HG03139 (cell line): ENCODE measurements around the gene SCAMP4.

Experiments used
- ATAC-seq: cut with Tn5 transposase; IDR thresholded peaks from one replicate; pipeline ENCODE4 v1.9.1; 2021; ENCODE audit not compliant: unreplicated experiment

SCAMP4 gene, protein sequence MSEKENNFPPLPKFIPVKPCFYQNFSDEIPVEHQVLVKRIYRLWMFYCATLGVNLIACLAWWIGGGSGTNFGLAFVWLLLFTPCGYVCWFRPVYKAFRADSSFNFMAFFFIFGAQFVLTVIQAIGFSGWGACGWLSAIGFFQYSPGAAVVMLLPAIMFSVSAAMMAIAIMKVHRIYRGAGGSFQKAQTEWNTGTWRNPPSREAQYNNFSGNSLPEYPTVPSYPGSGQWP

DNA sequence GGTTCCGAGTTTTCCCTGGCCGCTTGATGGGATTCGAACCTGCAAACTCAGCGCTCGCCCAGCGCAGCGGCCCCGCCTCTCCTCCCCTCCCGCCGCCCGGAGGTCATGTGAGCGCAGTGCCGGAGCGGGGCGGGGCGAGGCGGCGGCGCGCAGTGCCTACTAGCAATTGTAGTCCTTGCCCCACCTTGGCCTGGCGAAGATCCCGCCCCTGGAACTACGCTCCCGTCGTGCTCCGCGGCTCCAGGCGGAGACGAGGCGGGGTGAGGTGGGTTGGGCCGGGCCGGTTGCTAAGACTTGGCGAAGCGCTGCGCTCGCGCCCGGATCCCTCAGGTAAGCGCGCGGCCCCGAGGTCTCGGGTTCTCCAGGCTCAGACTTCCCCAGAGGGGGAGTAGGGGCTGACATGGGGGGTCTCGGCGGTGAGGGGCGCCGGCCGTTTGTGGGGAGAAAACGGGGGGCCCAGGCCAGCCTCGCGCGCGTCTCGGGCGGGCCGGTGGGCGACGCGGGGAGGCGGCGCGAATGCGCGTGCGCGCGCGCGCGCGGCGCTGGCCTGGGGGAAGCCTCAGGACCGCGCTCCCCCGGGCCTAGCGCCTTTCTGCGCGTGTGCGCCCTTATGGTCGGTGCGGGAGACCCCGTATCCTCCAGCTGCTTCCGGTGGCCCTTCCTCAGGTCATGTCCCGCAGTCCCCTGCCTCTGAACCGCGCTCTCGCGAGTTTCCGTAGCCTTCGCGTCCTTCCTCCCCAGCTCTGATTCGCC lies at the start of gene SCAMP4, which contains the start of gene ADAT3:
SCAMP4 (plus strand) TSS at position 290 of the 753 bp plus-strand sequence. CDS start 9,621 bp downstream, outside the sequence.
ADAT3 (plus strand) TSS at position 290 of the 753 bp plus-strand sequence. CDS start 6,649 bp downstream, outside the sequence.
- peak; percentile 81 for ATAC-seq

DNA sequence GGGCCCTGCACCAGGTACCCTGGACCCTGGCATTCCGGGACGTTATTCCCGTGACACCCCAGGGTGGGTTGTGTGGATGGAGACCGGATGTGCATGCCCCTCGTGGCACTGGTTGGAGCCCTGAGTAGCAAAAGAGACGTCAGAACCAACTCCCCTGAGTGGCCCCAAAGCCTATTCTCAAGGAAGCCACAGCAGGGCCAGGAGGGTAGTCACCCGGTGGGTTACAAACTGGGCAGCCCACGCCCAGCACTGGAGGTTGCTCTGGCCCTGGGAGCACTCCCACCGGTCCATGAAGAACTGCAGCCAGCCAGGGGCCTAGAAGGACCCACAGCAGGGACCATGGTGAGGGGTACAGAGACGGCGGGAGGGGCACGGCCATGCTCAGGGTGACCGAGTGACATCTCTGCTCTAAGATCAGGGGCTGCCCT lies 49.4 kb upstream of the SCAMP4 start:
- ATAC-seq: no peak

DNA sequence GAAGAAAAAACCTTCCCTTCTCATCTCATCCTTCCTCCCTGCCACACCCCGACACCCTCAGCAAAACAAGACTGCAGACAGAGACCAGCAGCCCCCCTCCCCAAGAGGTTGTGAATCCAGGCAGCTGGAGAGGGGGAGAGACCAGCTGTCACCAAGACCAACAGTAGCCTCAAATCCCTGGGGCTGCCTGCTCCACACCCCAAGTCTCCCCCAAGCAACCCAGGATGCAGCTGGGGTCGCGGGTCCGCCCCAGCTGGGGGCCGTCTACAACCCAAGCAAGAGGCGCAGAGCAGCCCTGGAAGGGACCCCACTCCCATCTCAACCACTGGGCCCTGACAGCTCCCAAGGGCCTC lies 48.9 kb upstream of the SCAMP4 start:
- no peak for ATAC-seq

DNA sequence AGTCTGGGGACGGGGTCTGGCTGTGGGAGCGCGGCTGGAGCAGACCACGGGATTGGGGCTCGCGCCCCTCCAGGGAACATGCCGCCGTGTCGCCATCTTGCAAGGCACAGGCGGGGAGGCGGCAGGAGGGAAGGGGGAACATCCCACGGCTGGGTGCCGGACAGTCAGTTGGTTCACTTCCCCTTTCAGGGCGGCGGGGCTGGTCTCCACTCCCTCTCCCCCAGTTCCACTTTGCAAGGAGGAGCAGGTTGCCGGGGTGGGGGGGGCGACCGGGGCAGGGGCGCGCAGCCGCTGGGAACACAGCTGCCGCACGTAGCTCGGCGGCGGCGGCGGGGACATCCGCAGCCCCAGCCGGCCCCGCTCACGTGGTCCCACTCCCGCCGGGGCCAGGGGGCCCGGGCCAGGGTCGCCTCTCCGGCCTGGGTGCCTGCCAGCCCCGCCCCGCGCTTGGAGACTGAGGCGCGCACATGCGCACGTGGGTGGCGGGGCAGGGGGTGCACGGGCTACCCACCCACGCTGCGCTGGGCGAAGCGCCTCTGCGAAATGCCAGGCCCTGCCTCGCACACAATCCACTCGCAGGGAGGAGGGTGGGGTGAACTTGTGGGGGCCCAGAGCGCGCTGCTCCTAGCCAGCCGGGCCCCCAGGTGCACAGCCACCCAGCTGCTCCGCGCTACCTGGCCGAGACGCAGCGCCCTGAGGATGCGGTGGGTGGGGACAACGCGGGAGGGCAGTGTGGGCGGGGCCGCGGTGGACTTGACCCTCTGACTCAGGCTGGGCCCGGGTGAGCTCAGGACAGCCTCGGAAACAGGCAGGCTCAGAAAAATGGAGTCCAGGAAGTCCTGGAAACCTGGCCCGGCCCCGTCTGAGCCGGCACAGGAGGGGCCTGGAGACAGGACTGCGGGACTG lies 48.2 kb upstream of the SCAMP4 start:
- no peak for ATAC-seq

DNA sequence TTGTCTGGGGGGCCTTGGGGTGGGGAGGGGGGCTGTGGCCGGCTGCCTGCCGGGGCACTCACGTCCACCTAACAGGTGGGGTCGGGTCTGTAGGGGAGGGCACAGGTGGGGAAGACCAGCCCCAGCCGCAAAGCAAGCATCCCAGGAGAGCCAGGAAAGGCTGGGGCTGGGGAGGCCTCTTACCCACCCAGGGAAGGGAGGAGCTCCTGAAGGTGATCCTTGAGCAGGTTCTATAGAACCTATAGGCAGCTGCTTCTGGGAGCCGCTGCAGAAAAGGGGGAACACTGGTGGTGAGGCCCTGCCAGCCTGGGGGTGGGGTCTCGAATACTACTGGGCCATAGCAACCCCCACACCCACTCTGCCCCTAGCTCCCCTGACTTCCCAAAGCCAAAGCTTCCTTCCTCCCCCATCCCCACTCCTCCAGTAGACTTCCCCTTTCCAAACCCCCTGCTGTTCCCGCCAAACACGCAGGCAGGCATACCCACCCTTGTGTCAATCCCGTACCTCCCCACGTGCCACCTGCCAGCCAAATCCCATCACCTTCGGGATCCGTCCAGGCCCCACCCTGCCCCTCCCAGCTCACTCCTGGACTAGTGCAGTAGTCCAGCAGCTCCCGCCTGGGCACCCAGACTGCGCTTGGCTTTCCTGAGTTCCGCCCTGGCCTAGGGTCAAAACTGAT lies 47.4 kb upstream of the SCAMP4 start:
- no peak for ATAC-seq

DNA sequence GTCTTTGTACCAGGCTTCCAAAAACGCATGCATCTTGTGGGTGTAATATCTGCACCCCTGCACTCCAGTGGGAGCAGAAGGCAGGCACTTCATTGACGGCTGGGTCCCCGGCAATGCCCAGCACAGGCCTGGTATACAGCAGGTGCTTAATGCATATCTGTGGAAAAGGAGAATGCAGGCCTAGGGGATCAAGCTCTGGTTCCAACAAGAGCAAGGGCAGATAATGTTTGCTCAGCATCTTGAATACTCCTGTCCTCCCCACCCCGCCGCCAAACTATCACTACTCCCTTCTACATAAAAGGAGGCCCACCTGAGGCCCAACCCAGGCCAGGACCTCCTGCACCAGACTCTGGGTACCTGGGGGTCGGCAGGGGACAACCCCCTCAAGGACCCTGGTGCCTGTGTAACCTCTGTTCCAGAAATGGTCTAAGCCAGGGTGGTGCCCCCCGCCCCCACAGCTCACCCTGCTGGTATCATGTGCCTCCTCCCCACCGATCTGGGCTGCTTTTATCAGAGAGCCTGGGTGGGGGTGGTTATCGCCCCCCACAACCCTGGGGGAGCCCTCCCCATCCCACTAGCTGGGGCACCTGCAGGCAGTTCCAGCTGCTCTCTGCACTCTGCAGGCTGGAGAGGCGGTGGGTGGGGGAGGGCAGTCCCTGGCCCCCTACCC lies 46.7 kb upstream of the SCAMP4 start:
- no peak for ATAC-seq

DNA sequence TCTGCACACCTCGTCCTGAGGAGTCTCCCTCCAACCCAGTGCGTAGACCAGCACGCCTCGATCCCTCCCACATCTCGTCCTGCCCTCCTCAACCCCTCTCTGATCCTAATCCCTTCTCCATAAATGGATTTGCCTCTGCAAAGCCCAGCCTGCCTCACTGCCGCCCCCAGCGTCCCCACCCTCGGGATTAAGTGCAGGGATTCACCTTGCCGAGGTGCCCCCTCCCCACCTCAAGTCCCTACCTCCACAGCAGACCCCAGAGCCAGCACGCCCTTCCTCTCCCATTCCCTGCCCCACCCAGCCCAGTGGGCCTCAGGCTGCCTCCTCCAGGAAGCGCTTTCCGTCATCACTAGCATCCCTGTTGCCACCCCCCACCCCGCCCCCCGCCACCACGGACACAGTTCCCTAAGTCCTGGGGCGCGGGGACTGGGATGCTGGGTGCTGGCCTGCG lies 45.8 kb upstream of the SCAMP4 start:
- no peak for ATAC-seq

DNA sequence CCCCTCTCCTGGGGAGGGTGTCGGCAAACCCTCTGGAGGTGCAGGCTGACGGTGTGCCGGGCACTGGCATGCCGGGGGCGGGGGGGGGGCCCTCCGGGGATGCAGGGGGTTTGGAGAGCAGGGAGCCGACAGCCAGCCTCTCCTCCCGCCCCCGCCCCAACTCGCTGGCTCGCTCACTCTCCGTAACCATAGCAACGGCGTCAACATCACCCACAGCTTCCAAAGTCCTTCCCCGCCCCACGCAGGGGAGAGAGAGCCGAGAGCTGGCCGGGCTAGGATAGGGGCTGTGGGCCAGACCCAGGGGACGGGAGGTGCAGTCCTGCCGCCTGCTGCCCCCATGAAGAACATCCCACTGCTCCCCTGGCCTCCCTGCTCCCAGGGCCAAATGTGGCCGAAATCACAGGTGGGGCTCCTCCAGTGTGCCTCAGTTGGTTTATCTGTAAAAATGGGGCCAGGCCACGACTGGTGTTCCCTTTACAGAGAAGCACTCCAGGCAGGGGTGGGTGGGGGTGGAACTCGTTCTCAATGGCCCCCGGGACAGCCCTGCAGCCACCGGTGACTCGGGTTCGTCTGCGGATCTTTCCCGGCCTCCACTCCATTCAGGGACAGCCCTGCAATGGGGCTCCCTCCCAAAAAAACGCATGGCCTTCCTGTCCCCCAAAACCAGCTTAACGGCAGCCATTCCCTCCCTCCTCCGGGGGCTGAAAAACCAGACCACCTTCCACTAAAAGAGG lies 45.0 kb upstream of the SCAMP4 start:
- ATAC-seq: no peak

DNA sequence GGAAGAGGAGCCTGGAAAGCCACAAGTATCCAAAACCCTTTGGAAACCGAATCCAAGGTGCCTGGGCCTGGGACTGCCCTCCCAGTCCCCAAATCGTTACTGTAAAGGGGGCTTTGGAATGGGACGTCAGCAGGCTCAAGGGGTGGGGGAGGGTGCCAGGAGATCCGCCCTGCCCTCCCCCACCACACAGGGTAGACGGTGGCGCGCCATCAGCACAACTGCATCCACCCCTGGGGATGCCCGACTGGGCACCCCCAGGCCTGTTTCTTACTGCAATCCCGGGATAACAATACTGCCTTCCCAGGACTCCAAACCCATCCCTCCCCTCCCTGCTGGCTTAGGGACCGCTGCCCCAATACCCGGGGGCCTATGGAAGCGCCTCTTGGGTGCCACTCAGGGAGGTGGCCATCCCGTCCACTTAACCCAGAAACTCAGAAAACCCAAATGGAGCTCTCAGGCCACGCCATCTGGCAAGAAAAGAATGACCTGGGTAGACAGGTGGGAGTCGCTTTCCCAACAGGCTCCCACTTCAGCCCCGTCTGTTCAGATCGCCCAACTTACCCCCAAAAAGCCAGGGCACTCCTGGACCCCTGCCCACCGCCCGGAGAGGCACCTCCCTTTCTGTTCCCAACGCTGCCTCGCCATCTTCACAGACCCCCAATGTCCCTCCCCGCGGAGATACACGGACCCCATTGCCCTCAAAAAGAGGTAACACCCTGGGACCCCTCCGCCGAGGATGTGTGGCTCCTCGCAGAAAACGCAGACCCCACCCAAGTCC lies 44.2 kb upstream of the SCAMP4 start:
- no peak for ATAC-seq

DNA sequence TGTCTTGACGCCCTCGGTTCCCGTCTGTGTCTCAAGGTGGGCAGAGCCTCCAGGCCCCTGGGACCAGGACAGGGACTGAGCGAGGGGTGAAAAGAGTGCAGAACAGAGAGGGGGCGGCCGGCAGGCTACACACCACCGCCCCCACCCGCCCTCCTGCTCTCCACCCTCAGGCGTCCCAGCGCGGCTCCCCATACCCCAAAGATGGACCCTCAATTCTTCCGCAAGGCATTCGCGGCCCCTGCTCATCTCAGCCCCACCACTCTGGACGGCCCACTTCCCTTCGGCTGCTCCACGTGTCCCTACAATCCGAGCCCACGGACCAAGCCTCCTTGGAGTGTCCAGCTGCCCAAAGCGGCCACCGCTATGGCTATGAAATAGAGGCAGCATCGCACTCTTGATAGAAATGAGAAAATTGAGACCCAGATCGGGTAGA lies 43.6 kb upstream of the SCAMP4 start:
- no peak for ATAC-seq

DNA sequence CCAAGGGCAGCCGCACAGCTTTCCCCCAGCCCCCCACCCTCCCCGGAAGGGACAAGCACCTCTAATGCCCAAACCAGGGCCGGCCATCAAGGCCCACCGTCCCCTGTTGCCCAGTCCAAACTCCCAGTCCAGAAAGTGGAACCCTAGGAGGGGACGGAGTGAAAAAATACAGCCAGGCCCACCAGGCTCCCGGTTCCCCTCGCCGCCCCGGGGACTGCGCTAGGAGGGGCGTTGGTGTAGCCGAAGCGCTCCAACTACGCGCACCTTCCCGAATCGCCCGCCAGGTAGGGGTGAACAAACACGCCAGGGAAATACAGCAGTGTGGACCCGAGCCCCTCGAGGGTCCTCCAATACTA lies 43.2 kb upstream of the SCAMP4 start:
- no peak for ATAC-seq

DNA sequence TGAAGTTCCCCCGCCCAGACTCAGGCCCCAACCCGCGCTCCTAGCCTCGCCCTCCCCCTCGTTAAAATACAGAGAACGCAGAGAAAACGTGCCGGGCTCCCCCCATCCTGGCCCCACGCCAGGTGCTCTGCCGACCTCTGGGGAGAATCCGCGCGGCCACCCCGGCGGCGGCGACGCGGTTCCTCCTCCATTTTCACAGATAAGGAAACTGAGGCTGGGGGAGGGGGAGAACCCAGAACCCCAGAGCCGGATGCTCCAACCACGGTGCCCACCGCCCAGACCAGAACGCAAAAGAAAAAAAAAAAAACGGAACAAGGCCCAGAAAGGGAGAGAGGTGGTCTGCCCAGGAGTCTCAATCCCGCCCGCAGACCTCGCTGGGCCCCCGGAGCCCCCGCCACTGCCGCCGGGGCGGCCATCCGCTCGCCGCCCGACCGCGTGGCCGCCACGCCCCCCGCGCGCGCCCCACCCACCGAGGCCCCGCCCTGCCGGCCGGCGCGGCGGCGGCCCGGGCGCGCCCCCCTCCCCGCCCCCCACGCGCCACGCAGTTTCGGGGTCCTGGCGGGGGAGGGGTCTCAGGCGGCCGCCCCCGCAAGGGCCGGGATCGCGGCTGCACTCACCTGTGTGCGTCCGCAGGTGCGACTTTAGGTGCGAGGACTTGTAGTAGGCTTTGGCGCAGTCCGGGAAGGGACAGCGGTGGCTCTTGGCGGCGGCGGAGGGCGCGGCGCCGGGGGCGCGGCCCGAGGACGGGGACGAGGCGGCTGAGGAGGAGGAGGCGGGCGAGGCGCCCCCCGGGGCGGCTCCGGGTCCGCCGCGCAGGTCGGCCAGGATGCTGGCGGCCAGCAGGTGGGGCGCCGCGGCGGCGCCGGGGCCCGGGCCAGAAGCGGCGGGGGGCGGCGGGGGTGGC lies 42.5 kb upstream of the SCAMP4 start:
- no peak for ATAC-seq

DNA sequence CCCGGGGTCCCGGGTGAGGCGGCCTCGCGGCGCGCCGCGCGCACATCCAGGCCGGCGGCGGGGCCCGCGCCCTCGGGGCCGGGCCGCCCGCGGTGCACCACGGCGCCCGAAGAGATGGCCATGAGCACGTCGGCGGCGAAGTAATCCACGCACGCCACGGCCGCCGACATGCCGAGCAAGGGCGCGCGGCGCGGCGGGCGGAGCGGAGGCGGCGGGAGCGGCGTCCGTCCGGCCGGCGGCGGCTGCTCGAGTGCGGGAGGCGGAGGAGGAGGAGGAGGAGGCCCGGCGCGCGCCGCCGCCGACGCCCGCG lies 41.9 kb upstream of the SCAMP4 start, which contains the start of gene KLF16:
KLF16 (minus strand) TSS at position 252 of the 310 bp plus-strand sequence; CDS start at position 170, 82 bp downstream.
- no peak for ATAC-seq

DNA sequence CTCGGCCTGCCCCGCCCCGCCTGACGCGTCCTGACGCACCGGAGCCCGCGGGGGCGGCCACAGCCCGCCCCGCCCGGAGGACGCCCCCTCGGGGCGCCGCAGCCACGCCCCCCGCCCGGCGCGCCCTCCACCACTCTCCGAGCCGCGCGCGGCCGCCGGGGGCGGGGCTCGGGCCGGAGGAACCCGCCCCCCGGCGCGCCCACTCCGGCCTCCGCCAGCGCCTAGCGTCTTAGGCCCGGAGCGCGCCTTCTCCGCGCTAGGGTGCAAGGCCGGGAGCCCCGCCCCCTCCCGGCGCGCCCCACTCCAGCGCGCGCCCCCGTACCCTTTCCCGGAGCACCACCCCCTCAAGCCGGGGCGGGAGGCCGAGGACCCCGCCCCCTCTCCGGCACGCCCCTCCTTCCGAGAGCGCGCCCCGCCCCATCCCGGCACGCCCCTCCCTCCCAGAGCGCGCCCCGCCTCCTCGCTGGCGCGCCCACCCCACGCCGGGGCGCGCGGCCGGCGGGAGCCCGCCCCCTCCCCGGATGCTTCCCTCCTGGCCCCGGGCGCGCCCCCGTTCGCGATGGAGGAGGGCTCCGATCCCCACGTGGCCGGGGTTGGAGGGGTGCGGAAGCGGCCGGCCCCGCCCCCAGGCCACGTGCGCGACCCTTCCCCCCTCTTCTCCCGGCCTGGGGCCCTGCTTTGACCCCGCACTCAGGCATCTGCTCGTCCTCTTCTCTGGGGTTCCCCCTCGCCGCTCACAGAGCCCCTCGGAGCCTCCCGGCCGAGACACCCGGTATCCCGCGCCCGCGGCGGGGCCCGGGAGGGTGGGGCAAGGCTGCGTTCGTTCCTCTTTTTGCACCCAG lies 41.3 kb upstream of the SCAMP4 start:
- ATAC-seq: peak; percentile 43

DNA sequence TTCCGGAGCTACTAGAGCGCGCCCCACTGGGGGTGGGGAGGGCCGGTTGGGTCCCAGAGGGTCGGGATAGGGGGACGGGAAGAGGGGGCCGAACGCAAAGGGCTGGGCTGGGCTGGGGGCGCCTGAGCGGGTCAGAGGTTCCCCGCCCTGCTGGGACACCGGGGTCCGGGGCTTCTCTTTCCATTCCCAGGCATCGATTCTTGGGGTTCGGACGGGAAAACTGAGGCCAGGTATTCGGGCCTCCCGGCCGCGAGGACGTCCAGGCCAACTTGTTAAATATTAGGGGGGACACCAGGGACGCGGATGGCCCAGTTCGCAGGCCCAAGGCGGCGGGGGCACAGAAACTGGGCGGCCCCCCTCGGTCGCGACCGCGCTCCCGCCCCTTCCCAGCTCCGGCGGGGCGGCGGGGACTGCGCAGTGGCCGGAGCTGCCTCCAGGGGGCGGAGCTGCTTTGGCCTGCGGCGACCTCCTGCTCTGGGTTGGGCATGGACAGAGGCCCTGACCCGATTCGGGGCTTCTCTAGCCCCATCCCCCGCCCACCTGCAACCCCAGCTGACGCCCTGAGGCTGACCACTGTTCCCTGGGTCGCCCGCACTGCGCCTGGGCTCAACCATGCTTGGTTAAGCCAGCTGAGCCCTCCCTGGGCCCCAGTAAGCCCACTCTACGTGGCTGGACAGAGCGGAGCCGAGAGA lies 40.6 kb upstream of the SCAMP4 start:
- ATAC-seq: no peak
